Measurements from ENCODE around the gene SAP30L. TPM values are rescaled to one million over a fixed set of nuclear protein-coding genes. Genes with fewer than 3 reads are reported as not detected.

Gene SAP30L
- total and polyA plus RNA-seq, 7 donors, result 9.2 to 35.7 (median 26.0) TPM

DNA sequence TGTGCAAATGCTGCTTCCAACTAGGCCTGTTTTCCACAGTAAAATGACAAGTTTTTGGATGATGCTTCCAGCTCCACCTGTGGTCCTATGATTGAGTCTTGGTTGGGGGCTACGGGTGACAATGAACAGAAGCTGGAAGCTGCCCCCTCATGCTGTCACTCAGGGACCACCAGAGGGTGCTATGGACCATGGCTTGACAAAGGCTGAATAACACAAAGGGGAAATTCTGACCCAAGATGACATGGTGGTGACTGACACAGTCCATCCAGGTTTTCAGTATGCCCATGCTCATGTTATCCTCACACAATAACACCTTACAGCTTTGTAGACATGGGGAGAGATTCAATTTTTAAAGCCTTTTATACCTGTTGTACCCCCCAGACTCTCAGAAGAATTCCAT lies 23.9 kb upstream of the SAP30L start:
- Histone ChIP-seq H3K4me3 (no peak overlapping the region), H3K27me3 (ENCODE audit: insufficient read depth in 3 of 3, low read length in 2 of 3) (no peaks in the 10 kb centered on the region), H3K9me3 (peaks cover 5% of the 10 kb centered on the region), H3K27ac (no peak overlapping the region), H3K36me3 (ENCODE audit: insufficient read depth in 1 of 2, low read depth in 1 of 2) (peaks cover 0 to 24% of the 10 kb centered on the region in 2 donors), H3K4me1 (no peaks in the 10 kb centered on the region)
- no peak for TF ChIP-seq CTCF (IDR thresholded peaks at IDR 0.05)
- DNase-seq (no peak), ATAC-seq (no peak)
- WGBS, 3 donors, result 55 to 60% (median 60%) methylated on average over 1 of the region's 1 CpG
- intact Hi-C loops (cut with DNase I), result no loop called here

GRCh38 chr5:154422298-154422697 lies 23.5 kb upstream of the SAP30L start:
- H3K27me3 ChIP-seq (ENCODE audit: insufficient read depth in 3 of 3, low read length in 2 of 3), result no peaks in the 10 kb centered on the region
- H3K4me3 ChIP-seq, result no peak overlapping the region
- no peak for DNase-seq
- intact Hi-C loops (cut with DNase I), result no loop called here
- H3K36me3 ChIP-seq (ENCODE audit: insufficient read depth in 1 of 2, low read depth in 1 of 2), result peaks cover 0 to 21% of the 10 kb centered on the region in 2 donors
- H3K4me1 ChIP-seq, result no peaks in the 10 kb centered on the region
- TF ChIP-seq CTCF (IDR thresholded peaks at IDR 0.05), result no peak
- 79 to 83% (median 81%) methylated on average over 2 of the region's 2 CpGs for WGBS, 3 donors
- peaks cover 5% of the 10 kb centered on the region for H3K9me3 ChIP-seq
- no peak overlapping the region for H3K27ac ChIP-seq
- no peak for ATAC-seq

DNA sequence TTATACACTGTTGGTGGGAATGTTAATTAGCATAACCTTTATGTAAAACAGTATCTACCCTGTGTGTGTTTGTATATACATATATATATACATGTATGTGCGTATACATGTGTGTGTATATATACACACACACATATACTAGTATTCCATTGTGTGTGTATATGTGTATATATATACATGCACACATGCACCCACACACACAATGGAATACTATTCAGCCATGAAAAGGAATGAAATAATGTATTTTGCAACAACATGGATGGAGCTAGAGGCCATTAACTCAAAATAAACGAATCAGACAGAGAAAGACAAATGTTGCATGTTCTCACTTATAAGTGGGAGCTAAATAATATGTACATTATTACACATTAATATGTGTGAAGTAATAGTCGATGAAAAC lies 17.6 kb upstream of the SAP30L start:
- intact Hi-C loops (cut with DNase I), result no loop called here
- no peaks in the 10 kb centered on the region for H3K4me1 ChIP-seq
- no peaks in the 10 kb centered on the region for H3K27me3 ChIP-seq (ENCODE audit: insufficient read depth in 3 of 3, low read length in 2 of 3)
- H3K27ac ChIP-seq, result no peak overlapping the region
- TF ChIP-seq CTCF (IDR thresholded peaks at IDR 0.05), result no peak
- 95 to 99% (median 96%) methylated on average over 3 of the region's 3 CpGs for WGBS, 3 donors
- DNase-seq (no peak), ATAC-seq (no peak)
- no peaks in the 10 kb centered on the region for H3K36me3 ChIP-seq (ENCODE audit: insufficient read depth in 1 of 2, low read depth in 1 of 2)
- no peak overlapping the region for H3K4me3 ChIP-seq
- peaks cover 4% of the 10 kb centered on the region for H3K9me3 ChIP-seq

DNA sequence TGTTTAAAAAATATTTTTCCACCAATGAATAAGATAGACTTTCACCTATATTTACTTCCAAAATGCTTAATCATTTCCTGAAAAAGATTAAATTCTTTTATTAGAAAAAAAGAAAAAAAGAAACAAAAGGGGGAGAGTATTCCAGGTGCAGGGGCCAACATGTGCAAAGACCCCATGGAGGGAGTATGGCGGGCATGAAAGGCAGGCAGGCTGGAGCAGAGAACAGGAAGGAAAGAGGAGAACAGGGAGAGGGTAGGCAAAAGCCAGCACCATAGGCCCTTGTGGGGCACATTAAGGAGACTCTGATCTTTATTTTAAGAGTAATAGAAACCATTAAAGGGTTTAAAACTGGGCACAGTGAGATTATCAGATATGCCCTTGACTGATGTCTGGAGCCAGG lies 16.5 kb upstream of the SAP30L start:
- 95 to 100% (median 96%) methylated on average over 1 of the region's 1 CpG for WGBS, 3 donors
- H3K27ac ChIP-seq, result no peak overlapping the region

More for the DNA sequence above, 16.5 kb upstream of the SAP30L start:
- DNase-seq (no peak), ATAC-seq (no peak)
- Histone ChIP-seq H3K9me3 (no peaks in the 10 kb centered on the region), H3K36me3 (ENCODE audit: insufficient read depth in 1 of 2, low read depth in 1 of 2) (no peaks in the 10 kb centered on the region), H3K4me1 (no peaks in the 10 kb centered on the region), H3K4me3 (no peak overlapping the region), H3K27me3 (ENCODE audit: insufficient read depth in 3 of 3, low read length in 2 of 3) (no peaks in the 10 kb centered on the region)
- intact Hi-C loops (cut with DNase I), result no loop called here
- TF ChIP-seq CTCF (IDR thresholded peaks at IDR 0.05), result no peak
